Measurements from ENCODE around the gene TF. TPM values are rescaled to one million over a fixed set of nuclear protein-coding genes. Genes with fewer than 3 reads are reported as not detected.
"Not testable (repeated sequence)": the region's sequence is repeated elsewhere in the genome, so short reads cannot be mapped to it uniquely, and the experiment has no call there.

Gene TF
- total RNA-seq, 1 donor from 2014 or later = 3.9 TPM

DNA sequence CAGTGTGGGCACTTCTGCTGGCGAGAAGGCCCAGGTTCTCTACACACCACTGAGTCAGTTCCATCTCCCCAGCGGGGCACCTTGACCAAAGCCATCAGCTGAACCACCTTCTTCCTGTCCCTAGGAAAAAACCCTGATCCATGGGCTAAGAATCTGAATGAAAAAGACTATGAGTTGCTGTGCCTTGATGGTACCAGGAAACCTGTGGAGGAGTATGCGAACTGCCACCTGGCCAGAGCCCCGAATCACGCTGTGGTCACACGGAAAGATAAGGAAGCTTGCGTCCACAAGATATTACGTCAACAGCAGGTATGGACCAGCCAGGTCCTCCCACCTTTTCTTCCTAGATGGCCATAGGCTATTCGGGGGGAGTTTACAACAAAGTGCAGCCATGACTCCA lies 29.1 kb downstream of the TF start:
- Mint-ChIP-seq H3K4me3 (ENCODE audit: unreplicated experiment) (no peak overlapping the region), H3K36me3 (ENCODE audit: low read depth, unreplicated experiment) (peaks cover 4% of the 10 kb centered on the region), H3K9me3 (ENCODE audit: unreplicated experiment) (no peaks in the 10 kb centered on the region), H3K4me1 (ENCODE audit: unreplicated experiment) (no peaks in the 10 kb centered on the region), H3K27me3 (ENCODE audit: unreplicated experiment) (peaks cover 3% of the 10 kb centered on the region), H3K27ac (ENCODE audit: unreplicated experiment) (no peak overlapping the region)
- no peak for DNase-seq (ENCODE audit: low spot score)
- TF ChIP-seq, protein P1, sequence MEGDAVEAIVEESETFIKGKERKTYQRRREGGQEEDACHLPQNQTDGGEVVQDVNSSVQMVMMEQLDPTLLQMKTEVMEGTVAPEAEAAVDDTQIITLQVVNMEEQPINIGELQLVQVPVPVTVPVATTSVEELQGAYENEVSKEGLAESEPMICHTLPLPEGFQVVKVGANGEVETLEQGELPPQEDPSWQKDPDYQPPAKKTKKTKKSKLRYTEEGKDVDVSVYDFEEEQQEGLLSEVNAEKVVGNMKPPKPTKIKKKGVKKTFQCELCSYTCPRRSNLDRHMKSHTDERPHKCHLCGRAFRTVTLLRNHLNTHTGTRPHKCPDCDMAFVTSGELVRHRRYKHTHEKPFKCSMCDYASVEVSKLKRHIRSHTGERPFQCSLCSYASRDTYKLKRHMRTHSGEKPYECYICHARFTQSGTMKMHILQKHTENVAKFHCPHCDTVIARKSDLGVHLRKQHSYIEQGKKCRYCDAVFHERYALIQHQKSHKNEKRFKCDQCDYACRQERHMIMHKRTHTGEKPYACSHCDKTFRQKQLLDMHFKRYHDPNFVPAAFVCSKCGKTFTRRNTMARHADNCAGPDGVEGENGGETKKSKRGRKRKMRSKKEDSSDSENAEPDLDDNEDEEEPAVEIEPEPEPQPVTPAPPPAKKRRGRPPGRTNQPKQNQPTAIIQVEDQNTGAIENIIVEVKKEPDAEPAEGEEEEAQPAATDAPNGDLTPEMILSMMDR (IDR thresholded peaks at IDR 0.05; ENCODE audit: unreplicated experiment) = no peak

DNA sequence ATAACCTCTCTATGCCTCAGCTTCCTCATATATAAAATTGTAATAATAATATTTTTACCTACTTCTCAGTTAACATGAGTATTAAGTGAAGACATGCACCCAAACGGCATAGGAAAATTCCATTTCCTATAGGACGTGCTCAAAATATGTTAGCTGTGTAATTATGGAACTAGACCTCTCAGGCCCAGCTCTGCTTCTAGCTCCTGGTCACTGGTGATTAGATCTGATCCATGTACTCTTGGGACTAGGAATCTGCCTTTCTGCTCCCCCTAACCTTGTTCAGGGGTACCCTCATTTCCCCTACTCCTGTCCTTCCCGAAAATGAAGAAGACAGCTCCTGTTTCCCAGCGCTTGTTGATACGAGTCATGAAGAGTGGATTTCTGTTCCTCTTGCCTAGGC lies 29.6 kb downstream of the TF start:
- no peak overlapping the region for H3K4me3 Mint-ChIP-seq (ENCODE audit: unreplicated experiment)
- TF ChIP-seq, protein P1 (IDR thresholded peaks at IDR 0.05; ENCODE audit: unreplicated experiment) = no peak
- no peak overlapping the region for H3K27ac Mint-ChIP-seq (ENCODE audit: unreplicated experiment)
- H3K4me1 Mint-ChIP-seq (ENCODE audit: unreplicated experiment) = no peaks in the 10 kb centered on the region
- peaks cover 3% of the 10 kb centered on the region for H3K27me3 Mint-ChIP-seq (ENCODE audit: unreplicated experiment)
- peaks cover 4% of the 10 kb centered on the region for H3K36me3 Mint-ChIP-seq (ENCODE audit: low read depth, unreplicated experiment)
- no peaks in the 10 kb centered on the region for H3K9me3 Mint-ChIP-seq (ENCODE audit: unreplicated experiment)
- no peak for DNase-seq (ENCODE audit: low spot score)

DNA sequence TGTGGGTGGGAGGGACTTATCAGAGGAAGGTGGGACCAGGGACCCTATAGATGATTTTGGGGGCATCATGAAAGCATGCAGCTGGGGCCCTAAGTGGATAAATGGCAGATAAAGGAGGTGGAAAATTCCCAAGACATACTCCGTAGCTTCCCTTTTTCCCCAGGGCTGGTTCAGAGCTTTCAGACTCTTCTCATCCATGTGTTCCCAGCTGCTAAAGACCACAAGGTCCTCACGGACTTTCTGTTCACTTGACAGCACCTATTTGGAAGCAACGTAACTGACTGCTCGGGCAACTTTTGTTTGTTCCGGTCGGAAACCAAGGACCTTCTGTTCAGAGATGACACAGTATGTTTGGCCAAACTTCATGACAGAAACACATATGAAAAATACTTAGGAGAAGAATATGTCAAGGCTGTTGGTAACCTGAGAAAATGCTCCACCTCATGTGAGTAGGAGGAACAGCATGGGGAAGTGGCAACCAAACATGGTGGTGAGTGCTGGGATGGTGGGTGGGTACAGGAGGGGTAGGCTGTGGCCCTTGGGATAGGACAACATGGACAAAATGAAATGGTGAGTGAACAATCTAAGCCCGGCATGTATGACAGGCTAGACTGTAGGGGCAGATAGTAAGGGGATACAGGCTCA lies 30.7 kb downstream of the TF start:
- no peak overlapping the region for H3K27ac Mint-ChIP-seq (ENCODE audit: unreplicated experiment)
- H3K4me1 Mint-ChIP-seq (ENCODE audit: unreplicated experiment) = no peaks in the 10 kb centered on the region
- H3K9me3 Mint-ChIP-seq (ENCODE audit: unreplicated experiment) = no peaks in the 10 kb centered on the region
- H3K36me3 Mint-ChIP-seq (ENCODE audit: low read depth, unreplicated experiment) = peaks cover 4% of the 10 kb centered on the region
- DNase-seq (ENCODE audit: low spot score) = no peak
- H3K4me3 Mint-ChIP-seq (ENCODE audit: unreplicated experiment) = no peak overlapping the region
- TF ChIP-seq, protein P1 (IDR thresholded peaks at IDR 0.05; ENCODE audit: unreplicated experiment) = no peak
- peaks cover 3% of the 10 kb centered on the region for H3K27me3 Mint-ChIP-seq (ENCODE audit: unreplicated experiment)

DNA sequence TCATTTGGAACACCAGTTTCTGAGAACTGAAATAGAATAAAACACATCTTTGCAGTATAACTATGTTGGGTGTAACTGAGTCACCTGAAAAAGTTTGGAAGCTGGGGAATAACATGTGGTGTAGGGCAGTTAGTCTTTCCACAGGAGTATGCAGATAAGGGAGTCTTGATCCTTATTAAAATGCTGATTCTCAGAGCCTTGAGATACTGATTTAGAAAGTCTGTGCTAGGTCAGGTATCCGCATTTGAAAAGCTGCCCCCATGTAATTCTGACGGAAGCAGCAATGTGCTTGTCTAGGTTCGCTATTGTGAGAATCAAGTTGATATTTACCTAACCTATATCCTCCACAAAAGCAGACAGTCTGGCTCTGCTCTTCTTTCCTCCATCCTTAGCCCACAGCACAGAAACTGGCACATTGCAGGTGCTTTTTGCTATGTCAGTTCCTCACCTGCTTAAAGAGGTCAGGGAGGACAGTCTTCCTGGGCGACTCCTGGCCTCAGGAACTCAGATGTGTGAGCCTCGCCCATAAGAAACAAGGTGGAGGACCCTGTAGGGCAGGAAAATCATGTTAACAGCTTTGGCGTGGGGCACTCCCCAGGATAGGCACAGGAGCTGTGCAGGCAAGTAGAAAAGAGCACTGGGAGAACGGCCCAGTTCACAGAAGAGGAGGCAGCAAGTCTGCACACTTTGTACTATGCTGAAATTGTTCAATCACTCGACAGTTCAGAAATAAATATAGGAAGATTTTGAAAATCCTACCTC lies 31.8 kb downstream of the TF start:
- no peak overlapping the region for H3K27ac Mint-ChIP-seq (ENCODE audit: unreplicated experiment)
- TF ChIP-seq, protein P1 (IDR thresholded peaks at IDR 0.05; ENCODE audit: unreplicated experiment) = no peak
- no peak overlapping the region for H3K4me3 Mint-ChIP-seq (ENCODE audit: unreplicated experiment)
- H3K36me3 Mint-ChIP-seq (ENCODE audit: low read depth, unreplicated experiment) = peaks cover 4% of the 10 kb centered on the region
- no peaks in the 10 kb centered on the region for H3K9me3 Mint-ChIP-seq (ENCODE audit: unreplicated experiment)
- no peak for DNase-seq (ENCODE audit: low spot score)
- H3K4me1 Mint-ChIP-seq (ENCODE audit: unreplicated experiment) = no peaks in the 10 kb centered on the region
- peaks cover 2% of the 10 kb centered on the region for H3K27me3 Mint-ChIP-seq (ENCODE audit: unreplicated experiment)

DNA sequence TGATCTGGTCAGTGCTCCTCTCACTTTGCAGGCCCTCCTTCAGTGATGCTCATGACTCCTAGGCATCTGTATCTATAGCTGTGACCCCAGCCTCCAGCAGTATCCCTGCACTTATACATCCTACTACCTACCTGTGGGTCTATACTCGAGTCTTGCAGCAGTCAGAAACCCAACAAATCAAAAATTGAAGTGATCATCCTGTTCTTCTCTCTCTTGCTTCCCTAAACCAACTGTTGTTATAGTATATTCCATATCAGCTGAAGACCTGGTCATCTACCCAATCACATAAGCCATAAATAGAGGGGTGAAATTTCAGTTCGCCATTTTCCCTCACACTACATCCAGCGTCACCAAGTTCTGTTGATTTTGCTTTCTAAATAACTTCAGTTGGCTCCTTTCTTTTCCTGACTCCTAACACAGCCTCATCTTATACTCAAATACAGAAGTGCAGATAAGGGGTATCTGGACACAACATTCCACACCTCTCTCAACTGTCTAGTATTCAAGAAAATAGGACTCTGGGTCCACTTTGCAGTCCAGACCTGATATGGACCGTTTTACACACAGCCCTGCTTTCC lies 33.5 kb downstream of the TF start:
- Mint-ChIP-seq H3K27me3 (ENCODE audit: unreplicated experiment) (peaks cover 2% of the 10 kb centered on the region), H3K4me3 (ENCODE audit: unreplicated experiment) (no peak overlapping the region)
- TF ChIP-seq, protein P1 (IDR thresholded peaks at IDR 0.05; ENCODE audit: unreplicated experiment) = no peak

DNA sequence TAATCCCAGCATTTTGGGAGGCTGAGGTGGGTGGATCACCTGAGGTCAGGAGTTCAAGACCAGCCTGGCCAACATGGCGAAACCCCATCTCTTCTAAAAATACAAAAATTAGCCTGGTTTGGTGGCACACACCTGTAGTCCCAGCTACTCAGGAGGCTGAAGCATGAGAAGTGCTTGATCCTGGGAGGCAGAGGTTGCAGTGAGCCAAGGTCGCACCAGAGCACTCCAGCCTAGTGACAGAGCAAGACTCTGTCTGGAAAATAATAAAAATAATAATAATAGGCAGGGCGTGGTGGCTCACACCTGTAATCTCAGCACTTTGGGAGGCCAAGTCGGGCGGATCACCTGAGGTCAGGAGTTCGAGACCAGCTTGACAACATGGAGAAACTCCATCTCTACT lies 34.6 kb downstream of the TF start:
- DNase-seq (ENCODE audit: low spot score); H3K27ac Mint-ChIP-seq (ENCODE audit: unreplicated experiment); H3K4me3 Mint-ChIP-seq (ENCODE audit: unreplicated experiment); H3K36me3 Mint-ChIP-seq (ENCODE audit: low read depth, unreplicated experiment); H3K9me3 Mint-ChIP-seq (ENCODE audit: unreplicated experiment); H3K27me3 Mint-ChIP-seq (ENCODE audit: unreplicated experiment); H3K4me1 Mint-ChIP-seq (ENCODE audit: unreplicated experiment): not testable (repeated sequence)

More for the DNA sequence above, 33.5 kb downstream of the TF start:
- Mint-ChIP-seq H3K9me3 (ENCODE audit: unreplicated experiment) (no peaks in the 10 kb centered on the region), H3K4me1 (ENCODE audit: unreplicated experiment) (no peaks in the 10 kb centered on the region), H3K36me3 (ENCODE audit: low read depth, unreplicated experiment) (peaks cover 4% of the 10 kb centered on the region), H3K27ac (ENCODE audit: unreplicated experiment) (no peak overlapping the region)
- no peak for DNase-seq (ENCODE audit: low spot score)

Data from endothelial cell (in vitro differentiated cells).